HL-60/S4 treated with phorbol 12-myristate 13-acetate at 8.2 ng/mL for 4 days and 3 days (cell line): ENCODE data around the gene BCAR1.
"Not testable (repeated sequence)": the region's sequence is repeated elsewhere in the genome, so short reads cannot be mapped to it uniquely, and the experiment has no call there.

ENCODE experiments used
- in situ Hi-C: fragments of 300-500 bp; cut with MboI; formaldehyde crosslinking; loops from 2 replicates; pipeline ENCODE4 v1.15.0; 2022; ENCODE audit warnings: low sequenced_read_pairs

Gene BCAR1

GRCh38 chr16:75241955-75242354, 9.5 kb downstream of the BCAR1 start:
- in situ Hi-C loops: no loop called here

GRCh38 chr16:75241412-75241811, 10.0 kb downstream of the BCAR1 start:
- in situ Hi-C loops: no loop called here

- in situ Hi-C loops: not testable (repeated sequence)
These were observed 10.8 kb downstream of the BCAR1 start for GRCh38 chr16:75240633-75241032.

- in situ Hi-C loops: no loop called here
These were observed 11.8 kb downstream of the BCAR1 start for GRCh38 chr16:75239542-75240122.

- in situ Hi-C loops: no loop called here
These were observed 12.4 kb downstream of the BCAR1 start for GRCh38 chr16:75238853-75239541.

- in situ Hi-C loops: no loop called here
These were observed 13.1 kb downstream of the BCAR1 start for GRCh38 chr16:75238132-75238852.

- in situ Hi-C loops: no loop called here
These were observed 13.9 kb downstream of the BCAR1 start for GRCh38 chr16:75237398-75238131.

GRCh38 chr16:75236736-75237397, 14.6 kb downstream of the BCAR1 start:
- in situ Hi-C loops: no loop called here

- in situ Hi-C loops: no loop called here
These were observed 15.2 kb downstream of the BCAR1 start for GRCh38 chr16:75236232-75236631.

- in situ Hi-C loops: no loop called here
These were observed 15.7 kb downstream of the BCAR1 start for GRCh38 chr16:75235721-75236193.

- in situ Hi-C loops: no loop called here
These were observed 16.3 kb downstream of the BCAR1 start for GRCh38 chr16:75234856-75235696.

GRCh38 chr16:75233611-75233938, 17.8 kb downstream of the BCAR1 start:
- in situ Hi-C loops: no loop called here

- in situ Hi-C loops: no loop called here
These were observed 19.9 kb downstream of the BCAR1 start for GRCh38 chr16:75231570-75231969.

- in situ Hi-C loops: no loop called here
These were observed 20.8 kb downstream of the BCAR1 start for GRCh38 chr16:75230471-75231110.

- in situ Hi-C loops: no loop called here
These were observed 22.0 kb downstream of the BCAR1 start for GRCh38 chr16:75229172-75230031.

- in situ Hi-C loops: no loop called here
These were observed 23.1 kb downstream of the BCAR1 start for GRCh38 chr16:75228143-75228976.

- in situ Hi-C loops: no loop called here
These were observed 23.9 kb downstream of the BCAR1 start for GRCh38 chr16:75227361-75228142.
